Left lung (tissue), 10 donors: ENCODE results near the gene PUSL1. TPM values are rescaled to one million over a fixed set of nuclear protein-coding genes. Genes with fewer than 3 reads are reported as not detected.
A peak's percentile ranks its signal among the peaks of the same experiment; 100 is the strongest.

Source experiments
- ATAC-seq: fragments of 200-7000 bp; cut with Tn5 transposase; one replicate; pipeline ENCODE4 v1.9.1; 2020; ENCODE audit warnings: moderate library complexity
- DNase-seq, 4 donors: peaks; one replicate each; pipeline ENCODE4 v3.0.0-alpha.2; 2013 to 2020
- H3K27ac ChIP-seq, 2 donors: fragments of 200-600 bp; sonication (generic) in 1 of 2; one replicate each; pipeline versions ENCODE4 v1.5.0 to v1.8.0; 2020 to 2021
- H3K27me3 ChIP-seq, 2 donors: fragments of 200-600 bp; sonication (generic) in 1 of 2; one replicate each; pipeline versions ENCODE4 v1.5.0 to v1.8.0; 2020 to 2021
- H3K36me3 ChIP-seq, 2 donors: fragments of 200-600 bp; sonication (generic) in 1 of 2; one replicate each; pipeline versions ENCODE4 v1.5.0 to v1.8.0; 2020 to 2021
- H3K4me1 ChIP-seq, 2 donors: fragments of 200-600 bp; one replicate each; pipeline ENCODE4 v1.8.0; 2021
- H3K4me3 ChIP-seq, 2 donors: fragments of 200-600 bp; sonication (generic) in 1 of 2; one replicate each; pipeline versions ENCODE4 v1.5.0 to v1.8.0; 2020 to 2021; ENCODE audit warnings: mild to moderate bottlenecking in 1 of 2
- H3K9me3 ChIP-seq, 2 donors: fragments of 200-600 bp; sonication (generic) in 1 of 2; one replicate each; pipeline versions ENCODE4 v1.5.0 to v1.8.0; 2020 to 2021
- CTCF ChIP-seq, 2 donors: fragments of 200-600 bp; sonication (generic) in 1 of 2; IDR thresholded peaks; one replicate each; pipeline versions ENCODE4 v1.5.0 to v1.8.0; 2021; ENCODE audit warnings: antibody characterized with exemption in 2 of 2
- intact Hi-C, 2 donors: fragments of 100-400 bp; cut with DNase I; formaldehyde crosslinking; loops; one replicate each; pipeline versions ENCODE4 v1.11.2 to v1.14.2; 2022
- polyA plus RNA-seq, 6 donors: library from polyadenylated mRNA; unstranded; fragments of 120-200 nt; gene quantifications; one replicate each; pipeline ENCODE4 v1.2.1, GENCODE V29; 2013; ENCODE audit not compliant: insufficient read length in 6 of 6
- total RNA-seq, 2 donors: library from RNA; stranded (reverse); fragmentation: NEBNext Ultra II Directional; extraction: Animal tissue kit (Norgen Biotek cat#: 25700); gene quantifications; one replicate each; pipeline ENCODE4 v1.2.1, GENCODE V29; 2021
- donor health status: DM: no; HTN: yes; CAD: no.
- donor health status: DM: no; HTN: no; CAD: no.

The PUSL1 gene
- total and polyA plus RNA-seq, 8 donors: 4.3 to 18.3 (median 8.7) TPM

- ATAC-seq (no peak), DNase-seq (peak in 2 of 4 donors; percentile 36 to 85)
- Histone ChIP-seq H3K4me3 (peak overlapping the region; percentile 55 to 63), H3K4me1 (peaks cover 21 to 70% of the 10 kb centered on the region in 2 donors), H3K27ac (peak overlapping the region; percentile 59 to 61), H3K9me3 (no peaks in the 10 kb centered on the region), H3K27me3 (peaks cover 6 to 24% of the 10 kb centered on the region in 2 donors), H3K36me3 (no peaks in the 10 kb centered on the region)
- TF ChIP-seq CTCF (IDR thresholded peaks at IDR 0.05): no peak
- intact Hi-C loops: no loop called here
Measured at GRCh38 chr1:1348420-1349255, 40.2 kb downstream of the PUSL1 start.

- H3K27me3 ChIP-seq: peaks cover 13 to 32% of the 10 kb centered on the region in 2 donors
- H3K36me3 ChIP-seq: no peaks in the 10 kb centered on the region
- intact Hi-C loops: no loop called here
- ATAC-seq (peak; percentile 20), DNase-seq (peak; percentile 67 to 88 (median 80))
- H3K4me1 ChIP-seq: peaks cover 21 to 69% of the 10 kb centered on the region in 2 donors
- peak within 1 kb of the TSS; percentile 73 to 78 for H3K27ac ChIP-seq
- peak within 1 kb of the TSS; percentile 55 to 63 for H3K4me3 ChIP-seq
- no peaks in the 10 kb centered on the region for H3K9me3 ChIP-seq
- TF ChIP-seq CTCF (IDR thresholded peaks at IDR 0.05): peak in 1 of 2 donors; percentile 39
Measured at GRCh38 chr1:1349256-1350012, 41.0 kb downstream of the PUSL1 start, which contains the start of gene DVL1. DVL1 (minus strand) TSS chr1:1349418; CDS start chr1:1349065, 353 bp downstream.

- DNase-seq (peak in 2 of 4 donors; percentile 63 to 75), ATAC-seq (no peak)
- Histone ChIP-seq H3K4me3 (no peak overlapping the region), H3K4me1 (peaks cover 10 to 56% of the 10 kb centered on the region in 2 donors), H3K9me3 (no peaks in the 10 kb centered on the region), H3K27ac (no peak overlapping the region), H3K27me3 (peaks cover 21 to 55% of the 10 kb centered on the region in 2 donors), H3K36me3 (no peaks in the 10 kb centered on the region)
- no peak for TF ChIP-seq CTCF (IDR thresholded peaks at IDR 0.05)
- intact Hi-C loops: no loop called here
Measured at GRCh38 chr1:1351511-1352427, 43.4 kb downstream of the PUSL1 start.

- H3K36me3 ChIP-seq: no peaks in the 10 kb centered on the region
- H3K4me1 ChIP-seq: peaks cover 4 to 45% of the 10 kb centered on the region in 2 donors
- no peak for ATAC-seq
- TF ChIP-seq CTCF (IDR thresholded peaks at IDR 0.05): no peak
- no peak overlapping the region for H3K4me3 ChIP-seq
- no peaks in the 10 kb centered on the region for H3K9me3 ChIP-seq
- H3K27me3 ChIP-seq: peaks cover 21 to 66% of the 10 kb centered on the region in 2 donors
- H3K27ac ChIP-seq: no peak overlapping the region
- intact Hi-C loops: no loop called here
- no peak for DNase-seq
Measured at GRCh38 chr1:1352786-1353388, 44.5 kb downstream of the PUSL1 start.
